ENCODE measurements around the gene CCDC122.
A peak's percentile ranks its signal among the peaks of the same experiment; 100 is the strongest.

The CCDC122 gene

DNA sequence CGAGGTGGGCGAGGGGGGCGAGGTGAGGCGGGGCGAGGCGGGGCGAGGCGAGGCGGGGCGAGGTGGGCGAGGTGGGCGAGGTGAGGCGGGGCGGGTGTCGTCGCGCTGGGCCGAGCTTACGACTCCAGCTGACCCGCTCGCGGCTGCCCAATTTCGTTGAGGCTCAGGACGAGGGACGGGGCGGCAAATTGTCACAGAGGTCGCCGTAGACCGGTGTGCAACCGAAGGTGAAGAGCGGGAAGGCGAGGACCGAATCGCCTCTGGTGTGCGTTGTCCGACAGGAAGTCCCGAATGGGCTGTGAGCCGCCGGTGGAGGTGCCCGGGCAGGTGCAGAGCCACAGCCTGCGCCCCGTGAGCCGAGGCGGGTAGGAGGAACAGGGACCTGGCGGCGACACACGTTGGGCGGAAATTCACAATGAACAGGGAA, 228 bp upstream of the CCDC122 start, which contains the start of gene LACC1:
Gene LACC1 (plus strand): TSS at position 150 of the 427 bp plus-strand sequence. CDS start 1,082 bp downstream, outside the sequence.
- Histone ChIP-seq H3K4me1 (ENCODE audit: insufficient read depth, low read length, severe bottlenecking) (peaks cover 39% of the 10 kb centered on the region), H3K9me2 (ENCODE audit: low read depth, low read length) (no peaks in the 10 kb centered on the region), H3K36me3 (ENCODE audit: insufficient read depth, low read length) (peaks cover 4% of the 10 kb centered on the region), H3K79me2 (ENCODE audit: insufficient read depth, low read length) (no peaks in the 10 kb centered on the region), H4K20me1 (ENCODE audit: insufficient read depth, low read length) (no peaks in the 10 kb centered on the region), H3K9me3 (ENCODE audit: low read length) (no peaks in the 10 kb centered on the region), H3K27ac (ENCODE audit: low read depth, low read length, poor library complexity, severe bottlenecking) (peak within 1 kb of the TSS; percentile 66), H3K9ac (ENCODE audit: low read length) (peak within 1 kb of the TSS; percentile 92), H3K4me2 (ENCODE audit: low read length) (peak within 1 kb of the TSS; percentile 85), H3F3A (ENCODE audit: insufficient read depth, low read length) (peaks cover 6% of the 10 kb centered on the region; the same call in 1 of the 2 replicates), H3K27me3 (ENCODE audit: insufficient read depth, low read length) (no peaks in the 10 kb centered on the region), H2AFZ (ENCODE audit: low read length) (no peak within 1 kb of the TSS), H3K4me3 (ENCODE audit: low read depth, low read length, poor library complexity, severe bottlenecking) (peak within 1 kb of the TSS; percentile 95)
- TF ChIP-seq, protein P1, sequence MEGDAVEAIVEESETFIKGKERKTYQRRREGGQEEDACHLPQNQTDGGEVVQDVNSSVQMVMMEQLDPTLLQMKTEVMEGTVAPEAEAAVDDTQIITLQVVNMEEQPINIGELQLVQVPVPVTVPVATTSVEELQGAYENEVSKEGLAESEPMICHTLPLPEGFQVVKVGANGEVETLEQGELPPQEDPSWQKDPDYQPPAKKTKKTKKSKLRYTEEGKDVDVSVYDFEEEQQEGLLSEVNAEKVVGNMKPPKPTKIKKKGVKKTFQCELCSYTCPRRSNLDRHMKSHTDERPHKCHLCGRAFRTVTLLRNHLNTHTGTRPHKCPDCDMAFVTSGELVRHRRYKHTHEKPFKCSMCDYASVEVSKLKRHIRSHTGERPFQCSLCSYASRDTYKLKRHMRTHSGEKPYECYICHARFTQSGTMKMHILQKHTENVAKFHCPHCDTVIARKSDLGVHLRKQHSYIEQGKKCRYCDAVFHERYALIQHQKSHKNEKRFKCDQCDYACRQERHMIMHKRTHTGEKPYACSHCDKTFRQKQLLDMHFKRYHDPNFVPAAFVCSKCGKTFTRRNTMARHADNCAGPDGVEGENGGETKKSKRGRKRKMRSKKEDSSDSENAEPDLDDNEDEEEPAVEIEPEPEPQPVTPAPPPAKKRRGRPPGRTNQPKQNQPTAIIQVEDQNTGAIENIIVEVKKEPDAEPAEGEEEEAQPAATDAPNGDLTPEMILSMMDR (IDR thresholded peaks at IDR 0.05; ENCODE audit: low read length): no peak
- no peak for TF ChIP-seq EZH2 (IDR thresholded peaks at IDR 0.05; ENCODE audit: borderline replicate concordance, low read length)

GRCh38 chr13:43877766-43878165, 1.8 kb downstream of the CCDC122 start:
- no peaks in the 10 kb centered on the region for H3K79me2 ChIP-seq (ENCODE audit: insufficient read depth, low read length)
- peak overlapping the region; percentile 12 for H3K4me3 ChIP-seq (ENCODE audit: low read depth, low read length, poor library complexity, severe bottlenecking)
- H3K4me1 ChIP-seq (ENCODE audit: insufficient read depth, low read length, severe bottlenecking): peaks cover 39% of the 10 kb centered on the region
- TF ChIP-seq, protein P1 (IDR thresholded peaks at IDR 0.05; ENCODE audit: low read length): no peak
- no peak for TF ChIP-seq EZH2 (IDR thresholded peaks at IDR 0.05; ENCODE audit: borderline replicate concordance, low read length)
- H3K9me2 ChIP-seq (ENCODE audit: low read depth, low read length): no peaks in the 10 kb centered on the region
- H3K27ac ChIP-seq (ENCODE audit: low read depth, low read length, poor library complexity, severe bottlenecking): peak overlapping the region; percentile 66
- no peaks in the 10 kb centered on the region for H4K20me1 ChIP-seq (ENCODE audit: insufficient read depth, low read length)
- no peaks in the 10 kb centered on the region for H3K9me3 ChIP-seq (ENCODE audit: low read length)
- peaks cover 3% of the 10 kb centered on the region; the same call in 1 of the 2 replicates for H3K36me3 ChIP-seq (ENCODE audit: insufficient read depth, low read length)
- H3K9ac ChIP-seq (ENCODE audit: low read length): no peak overlapping the region
- no peaks in the 10 kb centered on the region for H3K27me3 ChIP-seq (ENCODE audit: insufficient read depth, low read length)
- H3K4me2 ChIP-seq (ENCODE audit: low read length): peak overlapping the region; percentile 85
- no peak overlapping the region for H2AFZ ChIP-seq (ENCODE audit: low read length)
- H3F3A ChIP-seq (ENCODE audit: insufficient read depth, low read length): peaks cover 6% of the 10 kb centered on the region; the same call in 1 of the 2 replicates

- Histone ChIP-seq H3K9ac (ENCODE audit: low read length) (no peak overlapping the region), H3K4me1 (ENCODE audit: insufficient read depth, low read length, severe bottlenecking) (peaks cover 39% of the 10 kb centered on the region), H3K27me3 (ENCODE audit: insufficient read depth, low read length) (no peaks in the 10 kb centered on the region), H3K27ac (ENCODE audit: low read depth, low read length, poor library complexity, severe bottlenecking) (peak overlapping the region; percentile 66), H3K4me3 (ENCODE audit: low read depth, low read length, poor library complexity, severe bottlenecking) (no peak overlapping the region), H3K9me3 (ENCODE audit: low read length) (no peaks in the 10 kb centered on the region), H3K36me3 (ENCODE audit: insufficient read depth, low read length) (no peaks in the 10 kb centered on the region), H2AFZ (ENCODE audit: low read length) (no peak overlapping the region), H3F3A (ENCODE audit: insufficient read depth, low read length) (peaks cover 6% of the 10 kb centered on the region; the same call in 1 of the 2 replicates), H4K20me1 (ENCODE audit: insufficient read depth, low read length) (no peaks in the 10 kb centered on the region), H3K4me2 (ENCODE audit: low read length) (peak overlapping the region; percentile 85), H3K9me2 (ENCODE audit: low read depth, low read length) (no peaks in the 10 kb centered on the region), H3K79me2 (ENCODE audit: insufficient read depth, low read length) (no peaks in the 10 kb centered on the region)
- TF ChIP-seq, protein P1 (IDR thresholded peaks at IDR 0.05; ENCODE audit: low read length): no peak
- TF ChIP-seq EZH2 (IDR thresholded peaks at IDR 0.05; ENCODE audit: borderline replicate concordance, low read length): no peak
Measured at GRCh38 chr13:43877326-43877725, 2.2 kb downstream of the CCDC122 start.

Data from OCI-LY1 (cell line).